ENCODE measurements around the gene REST.

Gene REST

GRCh38 chr4:56978750-56979303, 71.1 kb downstream of the REST start, which contains the start of gene POLR2B:
Gene POLR2B, plus strand, starts transcription at chr4:56978896. Its CDS starts 90 bp downstream, at chr4:56978986.
- H3K4me3 ChIP-seq (ENCODE audit: low read depth, low read length), result peak within 1 kb of the TSS; percentile 97
- peak; percentile 96 for DNase-seq (ENCODE audit: low read depth)
- no peak for TF ChIP-seq CTCF (conservative IDR thresholded peaks at IDR 0.05; ENCODE audit: low read depth, low read length)

GRCh38 chr4:56979421-56980072, 71.8 kb downstream of the REST start:
- no peak for TF ChIP-seq CTCF (conservative IDR thresholded peaks at IDR 0.05; ENCODE audit: low read depth, low read length)
- DNase-seq (ENCODE audit: low read depth), result peak; percentile 52
- H3K4me3 ChIP-seq (ENCODE audit: low read depth, low read length), result peak overlapping the region; percentile 97

GRCh38 chr4:56981795-56982201, 74.1 kb downstream of the REST start:
- peak overlapping the region; percentile 31 for H3K4me3 ChIP-seq (ENCODE audit: low read depth, low read length)
- peak; percentile 72 for DNase-seq (ENCODE audit: low read depth)
- TF ChIP-seq CTCF (conservative IDR thresholded peaks at IDR 0.05; ENCODE audit: low read depth, low read length), result no peak

- no peak for TF ChIP-seq CTCF (conservative IDR thresholded peaks at IDR 0.05; ENCODE audit: low read depth, low read length)
- H3K4me3 ChIP-seq (ENCODE audit: low read depth, low read length), result no peak overlapping the region
- DNase-seq (ENCODE audit: low read depth), result peak; percentile 7
These were observed 78.5 kb downstream of the REST start for GRCh38 chr4:56986192-56986591.

- no peak for DNase-seq (ENCODE audit: low read depth)
- no peak for TF ChIP-seq CTCF (conservative IDR thresholded peaks at IDR 0.05; ENCODE audit: low read depth, low read length)
- H3K4me3 ChIP-seq (ENCODE audit: low read depth, low read length), result no peak overlapping the region
These were observed 79.3 kb downstream of the REST start for GRCh38 chr4:56986952-56987351.

GRCh38 chr4:56990109-56990905, 82.6 kb downstream of the REST start:
- no peak overlapping the region for H3K4me3 ChIP-seq (ENCODE audit: low read depth, low read length)
- no peak for TF ChIP-seq CTCF (conservative IDR thresholded peaks at IDR 0.05; ENCODE audit: low read depth, low read length)
- DNase-seq (ENCODE audit: low read depth), result peak; percentile 70
